GM21576 (cell line): Measurements from ENCODE around the gene SRGAP3.

Experiments used
- ATAC-seq: cut with Tn5 transposase; IDR thresholded peaks from one replicate; pipeline ENCODE4 v1.9.1; 2021; ENCODE audit warnings: mild to moderate bottlenecking, moderate library complexity; ENCODE audit not compliant: unreplicated experiment

Gene SRGAP3

GRCh38 chr3:9026320-9027045 lies 223.0 kb downstream of the SRGAP3 start:
- ATAC-seq, result no peak

GRCh38 chr3:9024341-9024740 lies 225.1 kb downstream of the SRGAP3 start:
- no peak for ATAC-seq

GRCh38 chr3:9023226-9023590 lies 226.2 kb downstream of the SRGAP3 start:
- no peak for ATAC-seq

GRCh38 chr3:9022305-9023225 lies 226.9 kb downstream of the SRGAP3 start:
- no peak for ATAC-seq

GRCh38 chr3:9021271-9022009 lies 228.0 kb downstream of the SRGAP3 start:
- ATAC-seq, result no peak

GRCh38 chr3:9020426-9020825 lies 229.0 kb downstream of the SRGAP3 start:
- no peak for ATAC-seq

- no peak for ATAC-seq
These were observed 230.0 kb downstream of the SRGAP3 start for GRCh38 chr3:9019259-9019961.

- ATAC-seq, result no peak
These were observed 234.2 kb downstream of the SRGAP3 start for GRCh38 chr3:9015250-9015649.

- ATAC-seq, result no peak
These were observed 235.5 kb downstream of the SRGAP3 start for GRCh38 chr3:9013782-9014563.

- ATAC-seq, result no peak
These were observed 236.9 kb downstream of the SRGAP3 start for GRCh38 chr3:9012521-9012920.

- ATAC-seq, result no peak
These were observed 239.4 kb downstream of the SRGAP3 start for GRCh38 chr3:9009976-9010545.

- ATAC-seq, result no peak
These were observed 240.7 kb downstream of the SRGAP3 start for GRCh38 chr3:9008550-9009255.

GRCh38 chr3:9007928-9008327 lies 241.5 kb downstream of the SRGAP3 start:
- no peak for ATAC-seq

GRCh38 chr3:9007213-9007612 lies 242.2 kb downstream of the SRGAP3 start:
- ATAC-seq, result no peak

- no peak for ATAC-seq
These were observed 249.4 kb downstream of the SRGAP3 start for GRCh38 chr3:9000041-9000440.

GRCh38 chr3:8997151-8997550 lies 252.3 kb downstream of the SRGAP3 start:
- ATAC-seq, result no peak

- no peak for ATAC-seq
These were observed 252.7 kb downstream of the SRGAP3 start for GRCh38 chr3:8996681-8997121.

GRCh38 chr3:8996216-8996615 lies 253.2 kb downstream of the SRGAP3 start:
- ATAC-seq, result no peak

- ATAC-seq, result no peak
These were observed 255.2 kb downstream of the SRGAP3 start for GRCh38 chr3:8994226-8994625.
